Left ventricle myocardium inferior (tissue), 1 donor: ENCODE data around the gene DOCK4. TPM values are rescaled to one million over a fixed set of nuclear protein-coding genes. Genes with fewer than 3 reads are reported as not detected.

Source experiments
- DNase-seq: peaks from one replicate; pipeline ENCODE4 v3.0.0-alpha.2; 2020
- H3K27ac ChIP-seq: fragments of 200-600 bp; replicated peaks from 2 replicates; pipeline ENCODE4 v1.8.0; 2021
- H3K27me3 ChIP-seq: fragments of 200-600 bp; 2 replicates; pipeline ENCODE4 v1.8.0; 2021; ENCODE audit warnings: low read depth
- H3K36me3 ChIP-seq: fragments of 200-600 bp; 2 replicates; pipeline ENCODE4 v1.8.0; 2021
- H3K4me1 ChIP-seq: fragments of 200-600 bp; 2 replicates; pipeline ENCODE4 v1.8.0; 2021
- H3K4me3 ChIP-seq: fragments of 200-600 bp; 2 replicates; pipeline ENCODE4 v1.8.0; 2021; ENCODE audit warnings: mild to moderate bottlenecking, moderate library complexity
- H3K9me3 ChIP-seq: fragments of 200-600 bp; replicated peaks from 2 replicates; pipeline ENCODE4 v1.8.0; 2021
- intact Hi-C: fragments of 100-400 bp; cut with micrococcal nuclease; formaldehyde crosslinking; loops from one replicate; pipeline ENCODE4 v1.11.0; 2022
- total RNA-seq: library from RNA; stranded (reverse); fragmentation: NEBNext Ultra II Directional; extraction: Animal tissue kit (Norgen Biotek cat#: 25700); gene quantifications from one replicate; pipeline ENCODE4 v1.2.1, GENCODE V29; 2021
- TF ChIP-seq, protein P1 (sequence below): fragments of 200-600 bp; IDR thresholded peaks from 2 replicates; pipeline ENCODE4 v1.8.0; 2021; ENCODE audit warnings: antibody characterized with exemption, mild to moderate bottlenecking, borderline replicate concordance
- donor health status: DM: no; HTN: yes; CAD: no; lungs with severe emphysema.

DOCK4 gene
- total RNA-seq, 1 donor from 2014 or later: 15.2 TPM

DNA sequence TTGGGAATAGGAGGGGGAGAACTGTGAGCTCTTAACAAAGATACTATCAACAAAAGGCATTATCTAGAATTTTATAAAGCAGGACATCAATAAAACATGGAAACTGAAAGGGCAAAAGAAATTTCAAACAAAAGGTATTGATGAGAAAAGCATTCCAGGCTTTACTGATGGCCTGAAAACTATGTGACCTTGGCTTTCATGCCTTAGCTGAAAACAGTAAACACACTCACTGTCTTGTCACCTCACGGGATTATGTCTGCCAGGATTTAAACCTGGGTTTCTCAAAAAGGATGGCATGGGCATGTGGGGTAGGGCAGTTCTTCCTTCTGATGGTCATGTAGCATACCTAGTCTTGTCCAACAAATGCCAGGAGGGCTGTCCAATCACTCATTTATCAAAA, 22.9 kb downstream of the DOCK4 start:
- DNase-seq: no peak
- H3K4me1 ChIP-seq: peaks cover 91% of the 10 kb centered on the region
- TF ChIP-seq, protein P1, sequence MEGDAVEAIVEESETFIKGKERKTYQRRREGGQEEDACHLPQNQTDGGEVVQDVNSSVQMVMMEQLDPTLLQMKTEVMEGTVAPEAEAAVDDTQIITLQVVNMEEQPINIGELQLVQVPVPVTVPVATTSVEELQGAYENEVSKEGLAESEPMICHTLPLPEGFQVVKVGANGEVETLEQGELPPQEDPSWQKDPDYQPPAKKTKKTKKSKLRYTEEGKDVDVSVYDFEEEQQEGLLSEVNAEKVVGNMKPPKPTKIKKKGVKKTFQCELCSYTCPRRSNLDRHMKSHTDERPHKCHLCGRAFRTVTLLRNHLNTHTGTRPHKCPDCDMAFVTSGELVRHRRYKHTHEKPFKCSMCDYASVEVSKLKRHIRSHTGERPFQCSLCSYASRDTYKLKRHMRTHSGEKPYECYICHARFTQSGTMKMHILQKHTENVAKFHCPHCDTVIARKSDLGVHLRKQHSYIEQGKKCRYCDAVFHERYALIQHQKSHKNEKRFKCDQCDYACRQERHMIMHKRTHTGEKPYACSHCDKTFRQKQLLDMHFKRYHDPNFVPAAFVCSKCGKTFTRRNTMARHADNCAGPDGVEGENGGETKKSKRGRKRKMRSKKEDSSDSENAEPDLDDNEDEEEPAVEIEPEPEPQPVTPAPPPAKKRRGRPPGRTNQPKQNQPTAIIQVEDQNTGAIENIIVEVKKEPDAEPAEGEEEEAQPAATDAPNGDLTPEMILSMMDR: no peak
- H3K27ac ChIP-seq: peak overlapping the region; percentile 37
- H3K4me3 ChIP-seq: no peak overlapping the region
- H3K36me3 ChIP-seq: no peaks in the 10 kb centered on the region
- H3K9me3 ChIP-seq: no peaks in the 10 kb centered on the region
- H3K27me3 ChIP-seq: no peaks in the 10 kb centered on the region
- intact Hi-C loops: no loop called here

DNA sequence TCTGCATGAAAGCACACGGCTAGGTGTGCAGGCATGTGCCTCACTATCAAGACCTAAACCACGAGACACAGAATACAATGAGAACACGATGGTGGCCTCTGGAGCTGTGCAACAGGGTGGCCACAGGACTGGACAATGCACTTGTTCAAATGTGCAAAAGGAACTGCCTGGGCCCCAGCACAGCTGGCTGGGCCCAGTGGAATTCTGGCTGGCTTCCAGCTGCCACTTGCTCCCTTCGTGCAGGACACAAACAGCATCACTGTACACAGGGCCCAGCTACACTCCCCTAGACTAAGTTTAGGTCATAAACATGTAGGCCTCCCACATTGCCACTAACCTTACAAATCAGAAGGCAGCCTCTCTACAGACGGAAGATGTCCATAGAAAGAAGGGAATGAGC, 23.4 kb downstream of the DOCK4 start:
- TF ChIP-seq, protein P1: no peak
- Histone ChIP-seq H3K9me3 (no peaks in the 10 kb centered on the region), H3K4me1 (peaks cover 89% of the 10 kb centered on the region), H3K4me3 (no peak overlapping the region), H3K27ac (peak overlapping the region; percentile 37), H3K36me3 (no peaks in the 10 kb centered on the region), H3K27me3 (no peaks in the 10 kb centered on the region)
- peak; percentile 61 for DNase-seq
- intact Hi-C loops: no loop called here

DNA sequence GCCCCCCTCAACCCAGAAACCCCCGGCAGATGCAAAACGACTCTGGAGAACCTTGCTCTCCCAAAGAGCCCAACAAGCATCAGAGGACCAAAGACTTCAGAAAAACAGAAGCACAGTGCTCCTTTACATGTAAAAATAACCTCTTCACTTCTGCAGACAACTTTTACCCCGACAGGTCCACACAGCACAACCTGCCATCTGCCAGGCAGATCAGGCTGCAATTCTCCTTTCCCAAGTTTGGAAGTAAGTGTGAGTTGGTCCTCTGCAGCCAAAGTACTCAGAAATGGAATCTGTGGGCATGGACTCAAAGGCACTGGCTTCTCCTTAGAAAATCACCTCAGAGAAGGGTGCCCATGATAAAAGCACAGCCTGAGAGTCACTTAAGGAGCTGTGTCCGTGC, 26.0 kb downstream of the DOCK4 start:
- Histone ChIP-seq H3K27me3 (no peaks in the 10 kb centered on the region), H3K9me3 (no peaks in the 10 kb centered on the region), H3K4me1 (peaks cover 64% of the 10 kb centered on the region), H3K27ac (no peak overlapping the region), H3K4me3 (no peak overlapping the region), H3K36me3 (no peaks in the 10 kb centered on the region)
- DNase-seq: no peak
- TF ChIP-seq, protein P1: no peak
- intact Hi-C loops: no loop called here

DNA sequence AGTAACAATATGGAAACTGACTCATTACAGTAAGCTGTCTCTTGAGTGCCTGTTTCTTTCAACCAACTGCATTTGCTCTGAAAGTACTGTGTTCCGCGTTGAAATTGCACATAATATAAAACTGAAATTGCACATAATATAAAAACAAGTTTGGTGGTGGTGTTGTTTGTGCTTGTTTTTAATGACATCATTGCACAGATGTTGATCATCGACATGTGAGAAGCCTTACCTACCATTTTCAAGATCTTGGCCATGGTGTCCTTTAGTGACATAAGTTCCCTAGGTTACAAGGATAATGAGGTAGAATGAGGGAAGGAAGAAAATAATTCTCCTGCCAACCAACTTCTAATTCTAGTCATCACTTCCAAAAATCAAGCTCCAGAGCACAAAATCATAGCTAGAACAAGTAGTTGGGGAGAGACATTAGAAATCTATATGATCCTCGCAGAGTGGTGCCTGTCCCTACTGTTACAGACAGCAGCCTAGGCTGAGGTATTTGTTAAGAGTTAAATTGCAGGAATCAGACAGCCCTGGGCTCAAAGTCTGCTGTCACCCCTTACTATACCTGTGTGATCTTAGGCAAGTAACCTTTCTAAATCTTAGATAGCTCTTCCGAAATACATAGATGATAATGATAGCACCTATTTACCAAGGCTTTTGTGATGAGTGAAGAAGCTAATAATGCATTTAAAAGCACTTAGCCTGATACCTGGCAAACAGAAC, 29.3 kb downstream of the DOCK4 start:
- DNase-seq: no peak
- no peak overlapping the region for H3K27ac ChIP-seq
- H3K4me3 ChIP-seq: no peak overlapping the region
- no peaks in the 10 kb centered on the region for H3K27me3 ChIP-seq
- TF ChIP-seq, protein P1: no peak
- peaks cover 56% of the 10 kb centered on the region for H3K4me1 ChIP-seq
- H3K36me3 ChIP-seq: no peaks in the 10 kb centered on the region
- intact Hi-C loops: no loop called here
- peaks cover 2% of the 10 kb centered on the region for H3K9me3 ChIP-seq

DNA sequence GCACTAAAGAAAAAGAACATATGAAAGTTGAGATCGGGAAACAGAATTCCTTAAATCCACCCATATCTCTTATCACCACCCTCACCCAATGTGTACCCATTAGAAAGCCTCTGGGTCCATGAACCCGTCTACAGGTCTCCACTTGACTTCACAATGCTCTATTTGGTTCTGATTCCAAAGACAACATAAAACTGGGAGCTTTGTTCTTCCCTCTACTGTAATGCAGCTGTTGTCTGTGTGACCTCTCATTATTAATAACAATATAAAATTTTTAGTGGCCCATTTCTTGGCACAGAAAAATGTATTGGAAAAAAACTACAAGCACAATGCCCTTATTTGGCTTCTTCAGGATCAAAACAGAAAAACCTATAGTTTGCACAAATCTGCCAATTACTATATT, 30.0 kb downstream of the DOCK4 start:
- no peak for DNase-seq
- intact Hi-C loops: no loop called here
- Histone ChIP-seq H3K36me3 (no peaks in the 10 kb centered on the region), H3K4me3 (no peak overlapping the region), H3K27me3 (no peaks in the 10 kb centered on the region), H3K27ac (no peak overlapping the region), H3K9me3 (peaks cover 5% of the 10 kb centered on the region), H3K4me1 (peaks cover 51% of the 10 kb centered on the region)
- TF ChIP-seq, protein P1: no peak
